PFSK-1 (cell line): Measurements from ENCODE around the gene NPAS2.

Source experiments
- POLR2AphosphoS5 ChIP-seq: IDR thresholded peaks from 2 replicates; pipeline ENCODE4 v1.6.1; 2012; ENCODE audit warnings: low read depth, mild to moderate bottlenecking, control low read depth, low read length, moderate library complexity
- SIN3A ChIP-seq: IDR thresholded peaks from 2 replicates; pipeline ENCODE4 v1.6.1; 2012; ENCODE audit warnings: mild to moderate bottlenecking, low read length, moderate library complexity, borderline replicate concordance; ENCODE audit not compliant: insufficient read depth
- TAF1 ChIP-seq: IDR thresholded peaks from 2 replicates; pipeline ENCODE4 v1.6.1; 2012; ENCODE audit warnings: low read length, control low read depth, borderline replicate concordance; ENCODE audit not compliant: insufficient read depth
- TF ChIP-seq, protein P1 (sequence below), 2 experiments: IDR thresholded peaks; 2 replicates each; pipeline versions ENCODE4 v1.6.1 to v1.8.0; 2011 to 2012; ENCODE audit warnings: low read depth in 2 of 2, low read length in 2 of 2, control low read depth in 1 of 2, inconsistent platforms in 1 of 2, mild to moderate bottlenecking in 1 of 2, moderate library complexity in 1 of 2; ENCODE audit not compliant: insufficient read depth in 1 of 2

DNA sequence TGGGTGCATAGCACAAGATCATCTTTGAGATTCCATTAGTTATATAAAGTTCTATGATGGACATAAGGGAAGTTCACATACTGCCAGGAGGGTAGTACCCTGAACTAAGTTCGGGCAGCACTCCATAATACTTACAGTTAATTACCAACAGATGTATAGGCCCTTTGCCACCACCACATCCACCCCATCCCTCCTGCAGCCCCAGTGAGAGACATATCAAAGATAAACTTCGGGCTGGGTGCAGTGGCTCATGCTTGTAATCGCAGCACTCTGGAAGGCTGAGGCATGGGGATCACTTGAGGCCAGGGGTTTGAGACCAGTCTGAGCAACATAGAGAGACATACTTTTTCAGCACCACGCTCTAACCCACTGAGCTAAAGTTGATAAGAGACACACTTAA, 46.4 kb upstream of the NPAS2 start:
- TF ChIP-seq, protein P1, sequence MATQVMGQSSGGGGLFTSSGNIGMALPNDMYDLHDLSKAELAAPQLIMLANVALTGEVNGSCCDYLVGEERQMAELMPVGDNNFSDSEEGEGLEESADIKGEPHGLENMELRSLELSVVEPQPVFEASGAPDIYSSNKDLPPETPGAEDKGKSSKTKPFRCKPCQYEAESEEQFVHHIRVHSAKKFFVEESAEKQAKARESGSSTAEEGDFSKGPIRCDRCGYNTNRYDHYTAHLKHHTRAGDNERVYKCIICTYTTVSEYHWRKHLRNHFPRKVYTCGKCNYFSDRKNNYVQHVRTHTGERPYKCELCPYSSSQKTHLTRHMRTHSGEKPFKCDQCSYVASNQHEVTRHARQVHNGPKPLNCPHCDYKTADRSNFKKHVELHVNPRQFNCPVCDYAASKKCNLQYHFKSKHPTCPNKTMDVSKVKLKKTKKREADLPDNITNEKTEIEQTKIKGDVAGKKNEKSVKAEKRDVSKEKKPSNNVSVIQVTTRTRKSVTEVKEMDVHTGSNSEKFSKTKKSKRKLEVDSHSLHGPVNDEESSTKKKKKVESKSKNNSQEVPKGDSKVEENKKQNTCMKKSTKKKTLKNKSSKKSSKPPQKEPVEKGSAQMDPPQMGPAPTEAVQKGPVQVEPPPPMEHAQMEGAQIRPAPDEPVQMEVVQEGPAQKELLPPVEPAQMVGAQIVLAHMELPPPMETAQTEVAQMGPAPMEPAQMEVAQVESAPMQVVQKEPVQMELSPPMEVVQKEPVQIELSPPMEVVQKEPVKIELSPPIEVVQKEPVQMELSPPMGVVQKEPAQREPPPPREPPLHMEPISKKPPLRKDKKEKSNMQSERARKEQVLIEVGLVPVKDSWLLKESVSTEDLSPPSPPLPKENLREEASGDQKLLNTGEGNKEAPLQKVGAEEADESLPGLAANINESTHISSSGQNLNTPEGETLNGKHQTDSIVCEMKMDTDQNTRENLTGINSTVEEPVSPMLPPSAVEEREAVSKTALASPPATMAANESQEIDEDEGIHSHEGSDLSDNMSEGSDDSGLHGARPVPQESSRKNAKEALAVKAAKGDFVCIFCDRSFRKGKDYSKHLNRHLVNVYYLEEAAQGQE (IDR thresholded peaks at IDR 0.05; ENCODE audit: insufficient read depth in 1 of 2, low read depth in 2 of 2, low read length in 2 of 2), result no peak
- TF ChIP-seq POLR2AphosphoS5 (no peak), SIN3A (no peak), TAF1 (no peak)
